ENCODE results near the gene KSR2. TPM values are rescaled to one million over a fixed set of nuclear protein-coding genes. Genes with fewer than 3 reads are reported as not detected.
"Not testable (repeated sequence)": the region's sequence is repeated elsewhere in the genome, so short reads cannot be mapped to it uniquely, and the experiment has no call there.

Gene KSR2
- total RNA-seq, 2 donors from 2014 or later = 0.07 TPM; not detected in 1

DNA sequence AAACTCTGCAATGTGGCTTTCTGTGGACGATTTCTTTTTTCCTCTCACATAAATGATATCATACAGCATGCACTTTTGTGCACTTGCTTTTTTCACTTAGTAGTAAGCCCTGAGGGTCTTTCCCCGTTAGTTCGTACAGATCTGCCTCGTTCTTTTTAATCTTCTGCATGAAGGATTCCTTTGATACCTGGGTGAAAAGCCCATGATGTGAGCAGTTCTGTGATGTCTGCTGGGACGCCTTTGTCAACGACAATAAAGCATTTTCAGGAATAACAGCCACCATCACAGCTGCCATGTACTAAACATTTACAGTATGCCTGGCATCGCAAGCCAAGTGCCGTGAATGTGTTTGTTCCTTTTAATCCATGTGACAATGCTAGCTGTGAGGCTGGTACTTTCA, 99.2 kb downstream of the KSR2 start:
- ATAC-seq (ENCODE audit: insufficient number of reproducible peaks, low FRiP score, low read depth) (no peak), DNase-seq (ENCODE audit: low spot score) (no peak)
- TF ChIP-seq, protein P1, sequence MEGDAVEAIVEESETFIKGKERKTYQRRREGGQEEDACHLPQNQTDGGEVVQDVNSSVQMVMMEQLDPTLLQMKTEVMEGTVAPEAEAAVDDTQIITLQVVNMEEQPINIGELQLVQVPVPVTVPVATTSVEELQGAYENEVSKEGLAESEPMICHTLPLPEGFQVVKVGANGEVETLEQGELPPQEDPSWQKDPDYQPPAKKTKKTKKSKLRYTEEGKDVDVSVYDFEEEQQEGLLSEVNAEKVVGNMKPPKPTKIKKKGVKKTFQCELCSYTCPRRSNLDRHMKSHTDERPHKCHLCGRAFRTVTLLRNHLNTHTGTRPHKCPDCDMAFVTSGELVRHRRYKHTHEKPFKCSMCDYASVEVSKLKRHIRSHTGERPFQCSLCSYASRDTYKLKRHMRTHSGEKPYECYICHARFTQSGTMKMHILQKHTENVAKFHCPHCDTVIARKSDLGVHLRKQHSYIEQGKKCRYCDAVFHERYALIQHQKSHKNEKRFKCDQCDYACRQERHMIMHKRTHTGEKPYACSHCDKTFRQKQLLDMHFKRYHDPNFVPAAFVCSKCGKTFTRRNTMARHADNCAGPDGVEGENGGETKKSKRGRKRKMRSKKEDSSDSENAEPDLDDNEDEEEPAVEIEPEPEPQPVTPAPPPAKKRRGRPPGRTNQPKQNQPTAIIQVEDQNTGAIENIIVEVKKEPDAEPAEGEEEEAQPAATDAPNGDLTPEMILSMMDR (IDR thresholded peaks at IDR 0.05) = no peak
- Histone ChIP-seq H3K9me3 (no peaks in the 10 kb centered on the region), H3K4me1 (ENCODE audit: control insufficient read depth in 1 of 2, low read depth in 2 of 2) (no peaks in the 10 kb centered on the region), H3K36me3 (no peaks in the 10 kb centered on the region), H3K27me3 (replicated peaks; ENCODE audit: insufficient read depth) (no peaks in the 10 kb centered on the region), H3K4me3 (no peak overlapping the region), H3K27ac (no peak overlapping the region)

DNA sequence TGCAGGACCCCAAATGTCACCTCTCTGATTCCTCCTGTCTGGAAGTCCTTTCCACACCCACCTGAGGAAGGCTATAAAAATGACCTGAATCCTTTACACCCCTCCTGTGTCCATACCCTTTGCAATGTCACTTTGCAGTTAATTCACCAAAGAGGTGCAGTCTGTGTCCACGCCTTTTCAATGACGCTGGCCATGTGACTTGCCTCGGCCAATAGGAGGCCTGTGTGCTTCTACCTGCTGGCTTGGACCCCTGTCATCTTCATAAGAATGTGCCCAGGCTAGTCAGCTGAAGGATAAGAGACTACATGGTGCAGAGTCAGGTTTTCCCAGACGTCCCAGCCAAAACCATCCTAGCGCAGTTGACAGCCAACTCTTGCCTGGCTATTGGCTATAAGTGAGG, 101.4 kb downstream of the KSR2 start:
- Histone ChIP-seq H3K4me3 (no peak overlapping the region), H3K27me3 (replicated peaks; ENCODE audit: insufficient read depth) (no peaks in the 10 kb centered on the region), H3K27ac (no peak overlapping the region), H3K9me3 (no peaks in the 10 kb centered on the region), H3K4me1 (ENCODE audit: control insufficient read depth in 1 of 2, low read depth in 2 of 2) (no peaks in the 10 kb centered on the region), H3K36me3 (no peaks in the 10 kb centered on the region)
- ATAC-seq (ENCODE audit: insufficient number of reproducible peaks, low FRiP score, low read depth) (no peak), DNase-seq (ENCODE audit: low spot score) (no peak)
- TF ChIP-seq, protein P1 (IDR thresholded peaks at IDR 0.05) = no peak

DNA sequence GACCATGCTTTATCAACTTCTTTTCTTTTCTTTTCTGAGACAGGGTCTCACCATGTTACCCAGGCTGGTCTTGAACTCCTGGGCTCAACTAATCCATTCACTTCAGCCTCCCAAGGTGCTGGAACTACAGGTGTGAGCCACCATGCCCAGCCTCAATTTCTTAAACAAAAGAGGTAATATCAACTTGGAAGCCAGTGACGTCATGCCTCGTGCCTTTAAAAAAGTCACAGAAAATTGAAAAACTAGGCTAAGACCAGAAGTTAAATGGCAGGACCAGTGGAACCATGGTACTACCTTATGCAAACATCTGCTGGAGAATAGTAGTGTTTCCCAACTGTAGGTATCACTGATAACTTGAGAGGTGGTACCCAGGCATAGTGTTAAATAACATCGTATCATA, 103.3 kb downstream of the KSR2 start:
- Histone ChIP-seq H3K4me3 (no peak overlapping the region), H3K4me1 (ENCODE audit: control insufficient read depth in 1 of 2, low read depth in 2 of 2) (no peaks in the 10 kb centered on the region), H3K27ac (no peak overlapping the region), H3K36me3 (no peaks in the 10 kb centered on the region), H3K9me3 (no peaks in the 10 kb centered on the region), H3K27me3 (replicated peaks; ENCODE audit: insufficient read depth) (no peaks in the 10 kb centered on the region)
- DNase-seq (ENCODE audit: low spot score) = no peak
- TF ChIP-seq, protein P1 (IDR thresholded peaks at IDR 0.05) = no peak
- no peak for ATAC-seq (ENCODE audit: insufficient number of reproducible peaks, low FRiP score, low read depth)

DNA sequence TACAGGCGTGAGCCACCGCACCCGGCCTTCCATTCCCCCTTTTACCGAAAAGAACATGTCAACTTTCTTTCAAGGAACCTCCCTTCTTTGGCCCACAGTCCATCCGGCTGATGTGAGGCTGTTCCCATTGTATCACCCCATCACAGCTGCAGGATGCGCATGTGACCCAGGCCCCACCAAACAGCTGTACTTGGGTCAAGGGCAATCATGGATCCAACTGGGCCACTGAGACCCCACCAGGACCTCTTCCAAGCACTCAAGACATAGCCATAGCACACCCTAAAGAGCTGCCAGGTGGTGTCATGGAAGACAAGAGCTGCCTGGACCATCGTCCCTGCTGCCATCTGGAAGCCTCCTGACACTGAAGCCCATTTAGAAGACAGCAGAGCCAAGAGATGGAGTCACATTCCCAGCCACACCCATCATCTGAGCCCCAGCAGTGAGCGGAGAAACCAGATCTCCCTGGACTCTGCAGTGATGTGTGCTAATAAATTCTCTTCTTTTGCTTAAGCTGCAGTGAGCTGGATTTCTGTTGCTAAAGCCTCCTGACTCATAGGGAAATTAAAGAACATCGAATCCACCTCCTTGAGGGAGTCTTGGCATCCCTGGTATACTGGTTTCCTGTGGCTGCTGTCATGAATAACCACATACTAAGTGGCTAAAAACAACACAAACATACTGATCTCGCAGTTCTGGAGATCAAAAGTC, 105.6 kb downstream of the KSR2 start:
- TF ChIP-seq, protein P1 (IDR thresholded peaks at IDR 0.05) = no peak
- no peaks in the 10 kb centered on the region for H3K4me1 ChIP-seq (ENCODE audit: control insufficient read depth in 1 of 2, low read depth in 2 of 2)
- no peak overlapping the region for H3K27ac ChIP-seq
- H3K36me3 ChIP-seq = no peaks in the 10 kb centered on the region
- H3K4me3 ChIP-seq = no peak overlapping the region
- no peak for ATAC-seq (ENCODE audit: insufficient number of reproducible peaks, low FRiP score, low read depth)
- no peaks in the 10 kb centered on the region for H3K9me3 ChIP-seq
- DNase-seq (ENCODE audit: low spot score) = no peak
- H3K27me3 ChIP-seq (replicated peaks; ENCODE audit: insufficient read depth) = no peaks in the 10 kb centered on the region

DNA sequence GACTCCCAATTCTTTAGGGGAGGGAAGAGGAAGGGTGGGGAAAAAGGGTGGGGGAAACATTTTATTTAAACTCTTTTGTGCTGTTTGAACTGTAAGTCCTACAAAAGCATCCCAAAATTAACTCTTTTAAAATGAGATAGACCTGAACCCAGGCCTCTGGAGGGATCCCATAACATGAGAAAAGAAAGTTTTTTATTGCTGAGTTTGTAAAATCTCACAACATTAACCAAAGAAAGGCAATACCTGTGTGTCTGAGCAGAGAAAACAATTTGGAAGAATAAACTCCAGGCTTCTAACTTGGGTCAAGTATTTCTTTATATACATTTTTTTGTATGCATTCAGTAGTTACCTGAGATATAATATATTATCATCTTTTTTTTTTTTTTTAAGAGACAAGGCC, 107.1 kb downstream of the KSR2 start:
- TF ChIP-seq, protein P1 (IDR thresholded peaks at IDR 0.05) = no peak
- ATAC-seq (ENCODE audit: insufficient number of reproducible peaks, low FRiP score, low read depth) = no peak
- Histone ChIP-seq H3K4me1 (ENCODE audit: control insufficient read depth in 1 of 2, low read depth in 2 of 2) (no peaks in the 10 kb centered on the region), H3K9me3 (no peaks in the 10 kb centered on the region), H3K36me3 (no peaks in the 10 kb centered on the region), H3K27me3 (replicated peaks; ENCODE audit: insufficient read depth) (no peaks in the 10 kb centered on the region), H3K4me3 (no peak overlapping the region), H3K27ac (no peak overlapping the region)
- DNase-seq (ENCODE audit: low spot score) = no peak

DNA sequence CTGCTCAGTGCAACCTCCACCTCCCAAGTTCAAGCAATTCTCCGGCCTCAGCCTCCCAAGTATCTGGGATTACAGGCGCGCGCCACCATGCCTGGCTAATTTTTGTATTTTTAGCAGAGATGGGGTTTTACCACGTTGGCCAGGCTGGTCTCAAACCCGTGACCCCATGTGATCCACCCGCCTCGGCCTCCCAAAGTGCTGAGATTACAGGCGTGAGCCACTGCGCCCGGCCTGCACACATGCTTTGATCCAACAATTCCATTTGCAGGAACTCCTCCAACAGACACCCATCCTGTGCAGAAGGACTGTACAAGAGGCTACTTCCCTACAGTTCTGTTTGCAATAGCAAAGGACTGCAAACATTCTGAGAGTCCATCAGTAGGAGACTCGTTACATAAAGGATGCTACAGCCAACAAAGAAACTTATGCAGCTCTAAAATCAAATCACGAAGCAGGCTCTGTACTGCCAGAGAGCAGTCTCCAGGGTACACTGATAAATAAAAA, 108.0 kb downstream of the KSR2 start:
- H3K36me3 ChIP-seq; H3K9me3 ChIP-seq; DNase-seq (ENCODE audit: low spot score); H3K4me3 ChIP-seq; ATAC-seq (ENCODE audit: insufficient number of reproducible peaks, low FRiP score, low read depth); H3K4me1 ChIP-seq (ENCODE audit: control insufficient read depth in 1 of 2, low read depth in 2 of 2); H3K27ac ChIP-seq; H3K27me3 ChIP-seq (replicated peaks; ENCODE audit: insufficient read depth): not testable (repeated sequence)
